ENCODE results near the gene NTRK3.

NTRK3 gene

GRCh38 chr15:87943626-87944025, 312.9 kb downstream of the NTRK3 start:
- H3K4me2 ChIP-seq (ENCODE audit: low read depth, low read length, poor library complexity, severe bottlenecking), result no peak overlapping the region
- H3K4me1 ChIP-seq (ENCODE audit: insufficient read depth, low read length, poor library complexity, severe bottlenecking), result peaks cover 22% of the 10 kb centered on the region
- no peaks in the 10 kb centered on the region for H3K9me2 ChIP-seq (replicated peaks; ENCODE audit: low read depth, low read length)
- H3K4me3 ChIP-seq (ENCODE audit: low read length, poor library complexity, severe bottlenecking), result no peak overlapping the region
- H4K20me1 ChIP-seq (ENCODE audit: insufficient read depth, low read length, poor library complexity, severe bottlenecking), result no peaks in the 10 kb centered on the region
- no peaks in the 10 kb centered on the region for H3F3A ChIP-seq (ENCODE audit: low read depth)
- no peak for TF ChIP-seq EZH2phosphoT487 (IDR thresholded peaks at IDR 0.05; ENCODE audit: borderline replicate concordance)
- no peak for TF ChIP-seq CTCF (conservative IDR thresholded peaks at IDR 0.05; ENCODE audit: low read length)
- no peak overlapping the region for H3K9ac ChIP-seq (ENCODE audit: low read depth, low read length, poor library complexity, severe bottlenecking)
- no peaks in the 10 kb centered on the region for H3K36me3 ChIP-seq (ENCODE audit: insufficient read depth, low read length)
- no peak overlapping the region for H2AFZ ChIP-seq (ENCODE audit: low read length)
- no peaks in the 10 kb centered on the region for H3K9me3 ChIP-seq (ENCODE audit: insufficient read depth, low read depth, low read length)
- no peaks in the 10 kb centered on the region for H3K79me2 ChIP-seq (ENCODE audit: insufficient read depth, low read length)
- H3K27me3 ChIP-seq (ENCODE audit: insufficient read depth, low read length, poor library complexity, severe bottlenecking), result no peaks in the 10 kb centered on the region

GRCh38 chr15:87942316-87942715, 314.2 kb downstream of the NTRK3 start:
- no peak overlapping the region for H3K9ac ChIP-seq (ENCODE audit: low read depth, low read length, poor library complexity, severe bottlenecking)
- no peaks in the 10 kb centered on the region for H3K9me2 ChIP-seq (replicated peaks; ENCODE audit: low read depth, low read length)
- H3K4me3 ChIP-seq (ENCODE audit: low read length, poor library complexity, severe bottlenecking), result no peak overlapping the region
- H3K4me1 ChIP-seq (ENCODE audit: insufficient read depth, low read length, poor library complexity, severe bottlenecking), result peaks cover 22% of the 10 kb centered on the region
- TF ChIP-seq CTCF (conservative IDR thresholded peaks at IDR 0.05; ENCODE audit: low read length) (no peak), EZH2phosphoT487 (IDR thresholded peaks at IDR 0.05; ENCODE audit: borderline replicate concordance) (no peak)
- no peak overlapping the region for H3K4me2 ChIP-seq (ENCODE audit: low read depth, low read length, poor library complexity, severe bottlenecking)
- H3K27me3 ChIP-seq (ENCODE audit: insufficient read depth, low read length, poor library complexity, severe bottlenecking), result no peaks in the 10 kb centered on the region
- no peaks in the 10 kb centered on the region for H3K9me3 ChIP-seq (ENCODE audit: insufficient read depth, low read depth, low read length)
- H3K36me3 ChIP-seq (ENCODE audit: insufficient read depth, low read length), result no peaks in the 10 kb centered on the region
- H3K79me2 ChIP-seq (ENCODE audit: insufficient read depth, low read length), result no peaks in the 10 kb centered on the region
- no peaks in the 10 kb centered on the region for H4K20me1 ChIP-seq (ENCODE audit: insufficient read depth, low read length, poor library complexity, severe bottlenecking)
- H2AFZ ChIP-seq (ENCODE audit: low read length), result no peak overlapping the region
- no peaks in the 10 kb centered on the region for H3F3A ChIP-seq (ENCODE audit: low read depth)

GRCh38 chr15:87941606-87942005, 314.9 kb downstream of the NTRK3 start:
- TF ChIP-seq EZH2phosphoT487 (IDR thresholded peaks at IDR 0.05; ENCODE audit: borderline replicate concordance) (no peak), CTCF (conservative IDR thresholded peaks at IDR 0.05; ENCODE audit: low read length) (no peak)
- no peaks in the 10 kb centered on the region for H4K20me1 ChIP-seq (ENCODE audit: insufficient read depth, low read length, poor library complexity, severe bottlenecking)
- H3K9me3 ChIP-seq (ENCODE audit: insufficient read depth, low read depth, low read length), result no peaks in the 10 kb centered on the region
- H3K27me3 ChIP-seq (ENCODE audit: insufficient read depth, low read length, poor library complexity, severe bottlenecking), result no peaks in the 10 kb centered on the region
- no peaks in the 10 kb centered on the region for H3F3A ChIP-seq (ENCODE audit: low read depth)
- no peaks in the 10 kb centered on the region for H3K79me2 ChIP-seq (ENCODE audit: insufficient read depth, low read length)
- H3K9ac ChIP-seq (ENCODE audit: low read depth, low read length, poor library complexity, severe bottlenecking), result no peak overlapping the region
- H3K4me1 ChIP-seq (ENCODE audit: insufficient read depth, low read length, poor library complexity, severe bottlenecking), result peaks cover 22% of the 10 kb centered on the region
- no peak overlapping the region for H3K4me2 ChIP-seq (ENCODE audit: low read depth, low read length, poor library complexity, severe bottlenecking)
- no peaks in the 10 kb centered on the region for H3K36me3 ChIP-seq (ENCODE audit: insufficient read depth, low read length)
- H2AFZ ChIP-seq (ENCODE audit: low read length), result no peak overlapping the region
- no peaks in the 10 kb centered on the region for H3K9me2 ChIP-seq (replicated peaks; ENCODE audit: low read depth, low read length)
- no peak overlapping the region for H3K4me3 ChIP-seq (ENCODE audit: low read length, poor library complexity, severe bottlenecking)

All from Loucy (cell line).